Type B pancreatic cell (in vitro differentiated cells): ENCODE measurements around the gene MRPS27. TPM values are rescaled to one million over a fixed set of nuclear protein-coding genes. Genes with fewer than 3 reads are reported as not detected.

Experiments
- DNase-seq: peaks from one replicate; pipeline ENCODE4 v3.0.0; 2021; ENCODE audit warnings: mixed read lengths; ENCODE audit not compliant: unreplicated experiment; ENCODE audit errors: extremely low spot score
- H3K27ac Mint-ChIP-seq: 2 replicates; pipeline ENCODE4 v1.8.0; 2021; ENCODE audit warnings: mild to moderate bottlenecking, mixed read lengths
- H3K27me3 Mint-ChIP-seq: 2 replicates; pipeline ENCODE4 v1.8.0; 2021; ENCODE audit warnings: mixed read lengths
- H3K36me3 Mint-ChIP-seq: 2 replicates; pipeline ENCODE4 v1.8.0; 2021; ENCODE audit warnings: mixed read lengths
- H3K4me1 Mint-ChIP-seq: one replicate; pipeline ENCODE4 v1.8.0; 2021; ENCODE audit warnings: mixed read lengths; ENCODE audit not compliant: unreplicated experiment
- H3K4me3 Mint-ChIP-seq: 2 replicates; pipeline ENCODE4 v1.8.0; 2021; ENCODE audit warnings: mild to moderate bottlenecking, mixed read lengths
- H3K9me3 Mint-ChIP-seq: 2 replicates; pipeline ENCODE4 v1.8.0; 2021; ENCODE audit warnings: mixed read lengths
- CTCF ChIP-seq: fragments of 200-600 bp; sonication (generic); conservative IDR thresholded peaks from 2 replicates; pipeline ENCODE4 v1.5.0; 2021; ENCODE audit warnings: antibody characterized with exemption, mild to moderate bottlenecking
- total RNA-seq: library from RNA; stranded (reverse); gene quantifications from 2 replicates; pipeline ENCODE4 v1.2.1, GENCODE V29; 2021; ENCODE audit warnings: low replicate concordance

MRPS27 gene
- total RNA-seq, 1 donor from 2014 or later: 66.3 TPM

GRCh38 chr5:72231991-72232703 lies 87.9 kb downstream of the MRPS27 start:
- no peaks in the 10 kb centered on the region for H3K4me1 Mint-ChIP-seq
- H3K9me3 Mint-ChIP-seq: no peaks in the 10 kb centered on the region
- no peaks in the 10 kb centered on the region for H3K27me3 Mint-ChIP-seq
- H3K4me3 Mint-ChIP-seq: peak overlapping the region; percentile 1
- no peak for DNase-seq
- peaks cover 29% of the 10 kb centered on the region for H3K36me3 Mint-ChIP-seq
- peak overlapping the region; percentile 62 for H3K27ac Mint-ChIP-seq
- no peak for TF ChIP-seq CTCF

GRCh38 chr5:72228960-72229359 lies 91.1 kb downstream of the MRPS27 start:
- DNase-seq: no peak
- Mint-ChIP-seq H3K4me3 (no peak overlapping the region), H3K27ac (no peak overlapping the region), H3K4me1 (no peaks in the 10 kb centered on the region), H3K36me3 (peaks cover 30% of the 10 kb centered on the region), H3K27me3 (no peaks in the 10 kb centered on the region), H3K9me3 (no peaks in the 10 kb centered on the region)
- TF ChIP-seq CTCF: no peak

- no peak for TF ChIP-seq CTCF
- Mint-ChIP-seq H3K4me1 (no peaks in the 10 kb centered on the region), H3K27me3 (no peaks in the 10 kb centered on the region), H3K9me3 (no peaks in the 10 kb centered on the region), H3K27ac (no peak overlapping the region), H3K4me3 (no peak overlapping the region), H3K36me3 (peaks cover 29% of the 10 kb centered on the region)
- DNase-seq: no peak
These were observed 93.1 kb downstream of the MRPS27 start for GRCh38 chr5:72226950-72227349.

GRCh38 chr5:72225741-72226140 lies 94.3 kb downstream of the MRPS27 start:
- no peak for DNase-seq
- H3K27me3 Mint-ChIP-seq: no peaks in the 10 kb centered on the region
- H3K4me3 Mint-ChIP-seq: no peak overlapping the region
- H3K9me3 Mint-ChIP-seq: no peaks in the 10 kb centered on the region
- TF ChIP-seq CTCF: no peak
- H3K27ac Mint-ChIP-seq: no peak overlapping the region
- H3K4me1 Mint-ChIP-seq: no peaks in the 10 kb centered on the region
- H3K36me3 Mint-ChIP-seq: peaks cover 32% of the 10 kb centered on the region

- no peak for DNase-seq
- Mint-ChIP-seq H3K4me3 (no peak overlapping the region), H3K36me3 (peaks cover 25% of the 10 kb centered on the region), H3K4me1 (no peaks in the 10 kb centered on the region), H3K27me3 (no peaks in the 10 kb centered on the region), H3K27ac (no peak overlapping the region), H3K9me3 (no peaks in the 10 kb centered on the region)
- TF ChIP-seq CTCF: no peak
These were observed 95.0 kb downstream of the MRPS27 start for GRCh38 chr5:72224946-72225463.
